ENCODE results near the gene MUC16.

Gene MUC16

DNA sequence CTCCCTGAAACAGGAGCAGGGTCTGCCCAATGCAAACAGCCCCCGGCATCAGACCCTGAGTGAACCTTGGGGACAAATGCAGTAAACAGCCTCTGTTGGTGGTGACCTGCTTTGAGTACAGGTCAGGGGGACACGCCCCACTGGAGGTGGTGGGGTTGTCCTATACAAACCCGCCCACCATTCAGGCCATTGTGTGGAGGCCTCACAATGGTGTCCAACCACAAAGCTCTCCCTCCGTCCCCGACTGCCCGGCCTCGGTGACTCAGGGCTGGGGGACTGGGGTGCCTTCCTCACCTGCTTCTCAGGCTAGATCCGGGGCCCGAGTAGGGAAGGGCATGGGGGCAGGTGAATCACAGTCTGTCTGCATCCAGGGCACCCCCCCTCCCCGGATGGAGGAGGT, 1.5 kb downstream of the MUC16 start:
- DNase-seq: no peak

DNA sequence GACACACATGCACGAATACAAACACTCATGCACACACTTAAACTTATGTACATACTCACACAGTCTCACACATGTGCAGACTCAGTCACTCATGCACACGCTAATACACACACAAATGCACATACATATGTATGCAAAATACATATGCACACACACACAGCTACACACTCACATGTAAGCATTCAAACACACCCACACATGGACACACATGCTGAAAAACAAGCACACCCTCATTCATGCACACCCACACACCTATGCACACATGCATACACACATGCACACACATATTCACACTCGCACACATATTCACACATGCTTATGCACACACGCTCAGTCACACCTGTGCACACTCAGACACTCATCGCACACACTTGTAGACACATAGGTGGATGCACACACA, 9.3 kb downstream of the MUC16 start:
- no peak for DNase-seq

DNA sequence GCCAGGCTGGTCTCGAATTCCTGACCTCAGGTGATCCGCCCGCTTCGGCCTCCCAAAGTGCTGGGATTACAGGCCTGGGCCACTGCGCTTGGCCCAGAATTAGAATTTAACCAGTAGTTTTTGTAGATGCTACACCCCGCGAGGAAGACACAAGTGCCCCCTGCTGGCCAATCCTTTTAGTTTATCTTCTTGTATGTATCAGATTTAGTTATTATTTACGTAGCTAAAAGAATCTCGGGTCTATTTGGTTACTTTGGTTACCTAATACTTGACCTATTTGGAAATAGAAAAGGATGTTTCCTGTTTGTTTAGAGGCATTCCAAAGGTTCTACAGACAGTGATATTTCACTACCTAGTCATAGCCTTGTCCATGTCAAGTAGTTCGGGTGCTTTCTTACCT, 22.0 kb downstream of the MUC16 start:
- no peak for DNase-seq

DNA sequence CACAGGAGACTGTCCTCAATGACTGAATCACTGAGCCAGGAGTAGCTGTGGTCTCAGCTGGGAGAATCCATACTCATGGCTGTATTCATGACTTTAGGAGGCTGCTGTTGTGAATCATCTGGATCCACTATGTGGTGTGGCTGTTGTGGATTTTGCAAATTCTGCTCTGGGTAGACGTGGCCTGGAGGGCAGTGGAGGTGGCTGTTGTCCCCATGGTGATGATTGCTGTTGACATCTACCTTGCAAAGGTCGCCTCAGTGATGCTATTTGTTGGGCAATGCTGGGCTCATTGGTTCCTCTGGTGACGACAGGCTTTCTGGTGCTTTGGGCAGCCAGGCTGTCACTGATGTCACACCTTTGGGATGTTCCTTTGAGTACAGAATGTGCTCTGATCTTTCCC, 23.9 kb downstream of the MUC16 start:
- DNase-seq: no peak

DNA sequence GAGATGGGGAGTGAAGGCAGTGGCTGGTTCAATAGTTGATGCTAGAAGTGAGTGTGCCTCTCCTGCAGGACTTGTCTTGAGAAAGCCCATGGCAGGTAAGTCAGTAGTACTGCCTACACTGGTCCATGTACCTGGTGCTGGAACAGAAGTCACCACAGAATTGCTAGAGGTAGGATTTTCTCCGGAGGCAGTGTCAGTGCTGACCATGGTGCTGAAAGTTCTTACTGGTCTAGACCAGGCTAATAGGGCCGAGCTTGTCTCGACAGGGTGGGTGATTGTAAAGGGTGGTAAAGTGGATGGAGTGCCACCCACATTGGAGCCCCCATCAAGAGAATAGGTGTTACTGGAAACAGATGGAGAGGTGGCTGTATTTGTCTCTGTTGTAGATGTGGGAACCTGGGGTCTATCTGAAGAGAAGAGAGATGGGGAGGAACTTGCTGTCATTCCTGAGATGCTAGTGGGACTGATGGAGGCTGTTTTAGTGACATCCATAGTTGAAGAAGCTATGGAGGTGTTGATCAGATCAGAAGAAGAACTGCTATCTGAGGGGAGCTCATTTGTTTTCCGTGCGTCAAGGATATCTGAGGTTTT, 36.6 kb downstream of the MUC16 start:
- DNase-seq: no peak

DNA sequence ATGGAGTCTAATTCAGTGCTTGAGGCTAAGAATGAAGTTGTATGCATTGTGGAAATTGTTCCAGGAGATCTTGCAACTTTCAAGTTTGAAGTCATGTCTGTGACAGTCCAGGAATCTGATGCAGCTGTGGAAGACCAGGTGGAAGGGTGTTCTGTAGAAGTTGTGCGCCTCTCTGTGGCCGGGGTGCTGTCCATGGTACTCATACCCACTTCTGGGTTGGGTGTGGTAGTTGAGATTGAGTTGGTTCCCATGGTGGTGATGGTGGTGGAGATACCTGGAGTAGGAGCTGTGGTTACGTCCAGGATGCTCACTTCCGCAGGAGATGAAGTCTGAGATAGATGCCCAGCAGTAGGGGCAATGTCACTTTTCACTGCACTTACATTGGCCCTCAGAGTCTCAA, 44.3 kb downstream of the MUC16 start:
- no peak for DNase-seq
